HL-60 (cell line): ENCODE results near the gene LRRN2.

Experiments
- DNase-seq, 2 experiments: peaks; one replicate each; pipeline ENCODE4 v3.0.0-alpha.2; 2010 to 2020; ENCODE audit warnings: low read depth in 1 of 2, low spot score in 1 of 2
- H3K27ac ChIP-seq: fragments of 250-450 bp; sonication (Bioruptor Pico); replicated peaks from 2 replicates; pipeline ENCODE4 v1.5.1; 2020; ENCODE audit warnings: mild to moderate bottlenecking, moderate library complexity
- H3K27me3 ChIP-seq: fragments of 250-450 bp; sonication (Bioruptor Pico); 2 replicates; pipeline ENCODE4 v1.5.1; 2021; ENCODE audit warnings: mild to moderate bottlenecking, moderate library complexity; ENCODE audit not compliant: insufficient read depth, poor library complexity, severe bottlenecking
- H3K4me3 ChIP-seq: replicated peaks from 2 replicates; pipeline ENCODE4 v1.5.1; 2011; ENCODE audit warnings: mild to moderate bottlenecking, control low read depth, low read length; ENCODE audit not compliant: insufficient read depth
- CTCF ChIP-seq: IDR thresholded peaks from one replicate; pipeline ENCODE4 v1.5.1; 2011; ENCODE audit warnings: low read length, control low read depth, inconsistent platforms; ENCODE audit not compliant: insufficient read depth
- GABPA ChIP-seq: IDR thresholded peaks from 2 replicates; pipeline ENCODE4 v1.6.1; 2012; ENCODE audit warnings: low read depth
- REST ChIP-seq: IDR thresholded peaks from 2 replicates; pipeline ENCODE4 v1.6.1; 2012; ENCODE audit warnings: low read depth; ENCODE audit not compliant: insufficient replicate concordance

The LRRN2 gene

GRCh38 chr1:204569478-204569877 lies 116.1 kb downstream of the LRRN2 start:
- H3K4me3 ChIP-seq: no peak overlapping the region
- TF ChIP-seq REST: no peak
- TF ChIP-seq CTCF: no peak
- no peak for TF ChIP-seq GABPA
- no peak for DNase-seq
- H3K27me3 ChIP-seq: no peaks in the 10 kb centered on the region
- no peak overlapping the region for H3K27ac ChIP-seq

GRCh38 chr1:204568576-204569315 lies 116.8 kb downstream of the LRRN2 start:
- no peak overlapping the region for H3K27ac ChIP-seq
- no peak for DNase-seq
- no peak overlapping the region for H3K4me3 ChIP-seq
- no peak for TF ChIP-seq GABPA
- H3K27me3 ChIP-seq: no peaks in the 10 kb centered on the region
